Panc1 (cell line): Measurements from ENCODE around the gene PLPP1. TPM values are rescaled to one million over a fixed set of nuclear protein-coding genes. Genes with fewer than 3 reads are reported as not detected.

Experiments used
- ATAC-seq: fragments of 200-7000 bp; cut with Tn5 transposase; 2 replicates; pipeline ENCODE4 v1.9.1; 2020; ENCODE audit warnings: mild to moderate bottlenecking, moderate library complexity
- BruUV-seq: library from RNA; stranded (reverse); fragments of 400-500 nt; replicated peaks from 2 replicates; lab custom pipeline; 2021; lab: Mats Ljungman, UMichigan
- CTCF ChIA-PET: fragments of 300-600 bp; sonication (Branson Sonifier 250); formaldehyde crosslinking; loops from one replicate; lab custom pipeline; 2022; ENCODE audit warnings: antibody characterized with exemption; lab: Charles Lee
- POLR2A ChIA-PET: fragments of 300-600 bp; sonication (Branson Sonifier 250); formaldehyde crosslinking; loops from one replicate; lab custom pipeline; 2022; ENCODE audit warnings: antibody characterized with exemption; lab: Charles Lee
- DNase-seq: peaks from one replicate; pipeline ENCODE4 v3.0.0-alpha.2; 2010; ENCODE audit warnings: low read depth, low spot score
- H3K27ac ChIP-seq: 2 replicates; pipeline ENCODE4 v1.5.1; 2011; ENCODE audit warnings: mild to moderate bottlenecking, low read length, inconsistent platforms
- H3K27me3 ChIP-seq: fragments of 200-500 bp; sonication (Bioruptor generic); 2 replicates; pipeline ENCODE4 v1.6.0; 2014; ENCODE audit warnings: low read length, inconsistent platforms; ENCODE audit not compliant: control insufficient read depth, insufficient read depth
- H3K36me3 ChIP-seq: fragments of 200-500 bp; sonication (Bioruptor generic); 2 replicates; pipeline ENCODE4 v1.5.1; 2014; ENCODE audit warnings: inconsistent platforms, mild to moderate bottlenecking, low read length, moderate library complexity; ENCODE audit not compliant: control insufficient read depth, insufficient read depth
- H3K4me1 ChIP-seq: 2 replicates; pipeline ENCODE4 v1.5.1; 2011; ENCODE audit warnings: inconsistent platforms, mild to moderate bottlenecking, low read length, moderate library complexity; ENCODE audit not compliant: control insufficient read depth, insufficient read depth
- H3K4me3 ChIP-seq, 2 experiments: 2 replicates each; pipeline ENCODE4 v1.5.1; 2011 to 2012; ENCODE audit warnings: low read depth in 2 of 2, low read length in 2 of 2, mild to moderate bottlenecking in 2 of 2, inconsistent platforms in 1 of 2, moderate library complexity in 1 of 2
- H3K9me3 ChIP-seq: fragments of 200-500 bp; sonication (Bioruptor generic); 2 replicates; pipeline ENCODE4 v1.5.1; 2014; ENCODE audit warnings: low read depth, mild to moderate bottlenecking, inconsistent platforms, low read length, moderate library complexity; ENCODE audit not compliant: control insufficient read depth, insufficient read depth
- CTCF ChIP-seq: fragments of 450-650 bp; IDR thresholded peaks from 2 replicates; pipeline ENCODE4 v1.5.1; 2017; ENCODE audit warnings: mild to moderate bottlenecking
- POLR2AphosphoS5 ChIP-seq: IDR thresholded peaks from 2 replicates; pipeline ENCODE4 v1.6.1; 2012; ENCODE audit warnings: mild to moderate bottlenecking, low read depth, low read length, moderate library complexity
- REST ChIP-seq, 2 experiments: IDR thresholded peaks; 2 replicates each; pipeline ENCODE4 v1.6.1; 2011 to 2012; ENCODE audit warnings: low read depth in 2 of 2, control low read depth in 1 of 2, low read length in 1 of 2, mild to moderate bottlenecking in 1 of 2, moderate library complexity in 1 of 2; ENCODE audit not compliant: insufficient read depth in 1 of 2
- SIN3A ChIP-seq: IDR thresholded peaks from 2 replicates; pipeline ENCODE4 v1.6.1; 2012; ENCODE audit warnings: low read depth, mild to moderate bottlenecking, low read length, moderate library complexity, borderline replicate concordance; ENCODE audit not compliant: insufficient read depth
- TCF7L2 ChIP-seq: IDR thresholded peaks from 2 replicates; pipeline ENCODE4 v1.6.1; 2011; ENCODE audit warnings: mild to moderate bottlenecking, low read depth, low read length, inconsistent platforms
- in situ Hi-C: cut with HindIII; loops from 2 replicates; pipeline ENCODE4 v1.10.0; 2016; ENCODE audit warnings: low sequenced_read_pairs, low pct_unique_long_range_greater_than_20kb
- intact Hi-C: fragments of 100-400 bp; cut with micrococcal nuclease; formaldehyde crosslinking; loops from one replicate; pipeline ENCODE4 v1.10.0; 2022; ENCODE audit not compliant: unreplicated experiment
- total RNA-seq: library from RNA; stranded (reverse); gene quantifications from one replicate; pipeline ENCODE4 v1.2.1, GENCODE V29; 2021; ENCODE audit not compliant: unreplicated experiment

PLPP1 gene
- total RNA-seq, 1 experiment from 2014 or later, result 35.7 TPM

GRCh38 chr5:55441954-55442353 lies 92.8 kb downstream of the PLPP1 start:
- H3K9me3 ChIP-seq, result no peaks in the 10 kb centered on the region
- no peak for DNase-seq
- 0 out of 2 replicates have a peak overlapping the region, but pooled peaks have one; percentile 2 for H3K27ac ChIP-seq
- intact Hi-C loops (no loop called here), in situ Hi-C loops (no loop called here)
- CTCF ChIA-PET, result no interaction called here
- H3K36me3 ChIP-seq, result no peaks in the 10 kb centered on the region
- POLR2A ChIA-PET, result no interaction called here
- no TSS peak for BruUV-seq
- TF ChIP-seq CTCF (no peak), TCF7L2 (no peak), SIN3A (no peak), POLR2AphosphoS5 (no peak), REST (IDR thresholded peaks at IDR 0.05; ENCODE audit: insufficient read depth in 1 of 2, low read depth in 2 of 2, low read length in 1 of 2) (no peak)
- H3K27me3 ChIP-seq, result no peaks in the 10 kb centered on the region
- no peak for ATAC-seq
- peaks cover 38% of the 10 kb centered on the region for H3K4me1 ChIP-seq
- H3K4me3 ChIP-seq, result no peak overlapping the region

GRCh38 chr5:55441107-55441771 lies 93.5 kb downstream of the PLPP1 start:
- H3K4me3 ChIP-seq, result no peak overlapping the region
- no peak for ATAC-seq
- DNase-seq, result no peak
- in situ Hi-C loops, result no loop called here
- peak overlapping the region; percentile 89; the same call in 1 of the 2 replicates for H3K27ac ChIP-seq
- CTCF ChIA-PET, result no interaction called here
- TF ChIP-seq REST (IDR thresholded peaks at IDR 0.05; ENCODE audit: insufficient read depth in 1 of 2, low read depth in 2 of 2, low read length in 1 of 2), result no peak
- no peak for TF ChIP-seq POLR2AphosphoS5
- no peak for TF ChIP-seq TCF7L2
- no peak for TF ChIP-seq CTCF
- no peak for TF ChIP-seq SIN3A
- H3K36me3 ChIP-seq, result no peaks in the 10 kb centered on the region
- peaks cover 38% of the 10 kb centered on the region for H3K4me1 ChIP-seq
- no TSS peak for BruUV-seq
- no peaks in the 10 kb centered on the region for H3K27me3 ChIP-seq
- H3K9me3 ChIP-seq, result no peaks in the 10 kb centered on the region
- intact Hi-C loops, result no loop called here
- POLR2A ChIA-PET, result no interaction called here
